HEK293 (cell line): ENCODE measurements around the gene DCDC1.

ENCODE experiments used
- CTCF ChIA-PET: fragments of 350-600 bp; formaldehyde crosslinking; extraction: SDS; loops from one replicate; lab custom pipeline; 2021; ENCODE audit warnings: antibody characterized with exemption; lab: Yijun Ruan, JAX
- POLR2A ChIA-PET: fragments of 300-600 bp; formaldehyde crosslinking; extraction: SDS; loops from one replicate; lab custom pipeline; 2020; ENCODE audit warnings: antibody characterized with exemption, inconsistent platforms; lab: Yijun Ruan, JAX
- H3K27ac ChIP-seq: fragments of 200-500 bp; sonication (Bioruptor generic); 2 replicates; pipeline ENCODE4 v1.5.1; 2014; ENCODE audit warnings: low read depth, low read length, control low read depth, inconsistent platforms; ENCODE audit errors: extremely low read depth
- H3K36me3 ChIP-seq, 2 experiments: fragments of 200-500 bp in 1 of 2; sonication (Bioruptor generic) in 1 of 2; 1 replicate in 1 of 2; 2 replicates in 1 of 2; pipeline ENCODE4 v1.5.1; 2014 to 2017; ENCODE audit warnings: inconsistent platforms in 2 of 2, low read length in 2 of 2; ENCODE audit not compliant: control insufficient read depth in 2 of 2, insufficient read depth in 1 of 2
- H3K4me1 ChIP-seq: fragments of 200-500 bp; sonication (Bioruptor generic); 2 replicates; pipeline ENCODE4 v1.5.1; 2014; ENCODE audit warnings: mild to moderate bottlenecking, low read length, inconsistent platforms; ENCODE audit not compliant: control insufficient read depth, insufficient read depth
- H3K4me3 ChIP-seq: 2 replicates; pipeline ENCODE4 v1.5.1; 2011; ENCODE audit warnings: low read depth, mild to moderate bottlenecking, control low read depth, low read length, moderate library complexity
- H3K9me3 ChIP-seq: fragments of 200-500 bp; sonication (Bioruptor generic); 2 replicates; pipeline ENCODE4 v1.5.1; 2014; ENCODE audit warnings: low read depth, low read length, inconsistent platforms; ENCODE audit not compliant: control insufficient read depth, insufficient read depth
- FEZF1 ChIP-seq: fragments of 450-650 bp; formaldehyde crosslinking; IDR thresholded peaks from 2 replicates; pipeline ENCODE4 v1.5.1; 2016; ENCODE audit warnings: missing biosample characterization, missing genetic modification characterization
- GLIS2 ChIP-seq: fragments of 450-650 bp; formaldehyde crosslinking; IDR thresholded peaks from 2 replicates; pipeline ENCODE4 v1.5.1; 2016; ENCODE audit warnings: missing biosample characterization, missing genetic modification characterization
- RBAK ChIP-seq: fragments of 450-650 bp; formaldehyde crosslinking; IDR thresholded peaks from 2 replicates; pipeline ENCODE4 v1.5.1; 2016; ENCODE audit warnings: missing biosample characterization, missing genetic modification characterization
- TCF7L2 ChIP-seq: IDR thresholded peaks from 2 replicates; pipeline ENCODE4 v1.6.1; 2011; ENCODE audit warnings: low read depth, mild to moderate bottlenecking, inconsistent platforms, low read length, moderate library complexity, borderline replicate concordance
- ZFP3 ChIP-seq: fragments of 450-650 bp; formaldehyde crosslinking; IDR thresholded peaks from 2 replicates; pipeline ENCODE4 v1.5.1; 2016; ENCODE audit warnings: low read depth, missing biosample characterization, missing genetic modification characterization
- ZFP37 ChIP-seq: fragments of 450-650 bp; formaldehyde crosslinking; IDR thresholded peaks from 2 replicates; pipeline ENCODE4 v1.5.1; 2016; ENCODE audit warnings: missing biosample characterization, missing genetic modification characterization
- ZNF19 ChIP-seq: fragments of 450-650 bp; formaldehyde crosslinking; IDR thresholded peaks from 2 replicates; pipeline ENCODE4; 2016; ENCODE audit warnings: missing biosample characterization, missing genetic modification characterization, low read depth
- ZNF214 ChIP-seq: fragments of 450-650 bp; formaldehyde crosslinking; IDR thresholded peaks from 2 replicates; pipeline ENCODE4 v1.5.1; 2017; ENCODE audit warnings: missing biosample characterization, mild to moderate bottlenecking, missing genetic modification characterization, borderline replicate concordance
- ZNF23 ChIP-seq: fragments of 450-650 bp; formaldehyde crosslinking; IDR thresholded peaks from 2 replicates; pipeline ENCODE4 v1.5.1; 2016; ENCODE audit warnings: missing biosample characterization, missing genetic modification characterization, borderline replicate concordance
- ZNF248 ChIP-seq: fragments of 450-650 bp; formaldehyde crosslinking; IDR thresholded peaks from 2 replicates; pipeline ENCODE4 v1.5.1; 2017; ENCODE audit warnings: missing biosample characterization, missing genetic modification characterization
- ZNF561 ChIP-seq: fragments of 450-650 bp; IDR thresholded peaks from 2 replicates; pipeline ENCODE4 v1.5.1; 2018; ENCODE audit warnings: missing biosample characterization, missing genetic modification characterization, borderline replicate concordance
- ZNF585B ChIP-seq: fragments of 450-650 bp; formaldehyde crosslinking; IDR thresholded peaks from 2 replicates; pipeline ENCODE4 v1.5.1; 2016; ENCODE audit warnings: missing biosample characterization, missing genetic modification characterization
- ZNF830 ChIP-seq: fragments of 450-650 bp; IDR thresholded peaks from 2 replicates; pipeline ENCODE4 v1.5.0; 2018; ENCODE audit warnings: missing biosample characterization, missing genetic modification characterization, low read depth, mild to moderate bottlenecking, moderate library complexity
- TF ChIP-seq, protein P1 (sequence below): fragments of 450-650 bp; formaldehyde crosslinking; IDR thresholded peaks from 2 replicates; pipeline ENCODE4 v1.5.1; 2016; ENCODE audit warnings: missing biosample characterization, missing genetic modification characterization
- TF ChIP-seq, protein P2 (sequence below): fragments of 450-650 bp; formaldehyde crosslinking; IDR thresholded peaks from 2 replicates; pipeline ENCODE4 v1.5.1; 2016; ENCODE audit warnings: missing biosample characterization, missing genetic modification characterization
- TF ChIP-seq, protein P3 (sequence below): fragments of 450-650 bp; formaldehyde crosslinking; IDR thresholded peaks from 2 replicates; pipeline ENCODE4 v1.5.1; 2016; ENCODE audit warnings: missing biosample characterization, missing genetic modification characterization, low read depth
- TF ChIP-seq, protein P4 (sequence below): fragments of 450-650 bp; formaldehyde crosslinking; IDR thresholded peaks from 2 replicates; pipeline ENCODE4 v1.5.1; 2017; ENCODE audit warnings: missing biosample characterization, missing genetic modification characterization

Gene DCDC1

GRCh38 chr11:30863209-30863608, 506.3 kb downstream of the DCDC1 start:
- H3K36me3 ChIP-seq: no peaks in the 10 kb centered on the region
- POLR2A ChIA-PET: no interaction called here
- no peak overlapping the region for H3K27ac ChIP-seq
- TF ChIP-seq ZNF561 (tag by site-specific recombination) (no peak), ZNF214 (tag by site-specific recombination) (no peak), ZNF23 (tag by site-specific recombination) (no peak), ZNF248 (tag by site-specific recombination) (no peak), RBAK (tag by site-specific recombination) (no peak), ZNF585B (no peak), GLIS2 (no peak), TCF7L2 (no peak), ZNF19 (tag by site-specific recombination) (no peak), ZFP3 (tag by site-specific recombination) (no peak), ZNF830 (tag by site-specific recombination) (no peak), ZFP37 (tag by site-specific recombination) (no peak)
- TF ChIP-seq, protein P1, sequence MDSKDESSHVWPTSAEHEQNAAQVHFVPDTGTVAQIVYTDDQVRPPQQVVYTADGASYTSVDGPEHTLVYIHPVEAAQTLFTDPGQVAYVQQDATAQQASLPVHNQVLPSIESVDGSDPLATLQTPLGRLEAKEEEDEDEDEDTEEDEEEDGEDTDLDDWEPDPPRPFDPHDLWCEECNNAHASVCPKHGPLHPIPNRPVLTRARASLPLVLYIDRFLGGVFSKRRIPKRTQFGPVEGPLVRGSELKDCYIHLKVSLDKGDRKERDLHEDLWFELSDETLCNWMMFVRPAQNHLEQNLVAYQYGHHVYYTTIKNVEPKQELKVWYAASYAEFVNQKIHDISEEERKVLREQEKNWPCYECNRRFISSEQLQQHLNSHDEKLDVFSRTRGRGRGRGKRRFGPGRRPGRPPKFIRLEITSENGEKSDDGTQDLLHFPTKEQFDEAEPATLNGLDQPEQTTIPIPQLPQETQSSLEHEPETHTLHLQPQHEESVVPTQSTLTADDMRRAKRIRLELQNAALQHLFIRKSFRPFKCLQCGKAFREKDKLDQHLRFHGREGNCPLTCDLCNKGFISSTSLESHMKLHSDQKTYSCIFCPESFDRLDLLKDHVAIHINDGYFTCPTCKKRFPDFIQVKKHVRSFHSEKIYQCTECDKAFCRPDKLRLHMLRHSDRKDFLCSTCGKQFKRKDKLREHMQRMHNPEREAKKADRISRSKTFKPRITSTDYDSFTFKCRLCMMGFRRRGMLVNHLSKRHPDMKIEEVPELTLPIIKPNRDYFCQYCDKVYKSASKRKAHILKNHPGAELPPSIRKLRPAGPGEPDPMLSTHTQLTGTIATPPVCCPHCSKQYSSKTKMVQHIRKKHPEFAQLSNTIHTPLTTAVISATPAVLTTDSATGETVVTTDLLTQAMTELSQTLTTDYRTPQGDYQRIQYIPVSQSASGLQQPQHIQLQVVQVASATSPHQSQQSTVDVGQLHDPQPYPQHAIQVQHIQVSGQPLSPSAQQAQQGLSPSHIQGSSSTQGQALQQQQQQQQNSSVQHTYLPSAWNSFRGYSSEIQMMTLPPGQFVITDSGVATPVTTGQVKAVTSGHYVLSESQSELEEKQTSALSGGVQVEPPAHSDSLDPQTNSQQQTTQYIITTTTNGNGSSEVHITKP (tag by site-specific recombination): no peak
- TF ChIP-seq, protein P2, sequence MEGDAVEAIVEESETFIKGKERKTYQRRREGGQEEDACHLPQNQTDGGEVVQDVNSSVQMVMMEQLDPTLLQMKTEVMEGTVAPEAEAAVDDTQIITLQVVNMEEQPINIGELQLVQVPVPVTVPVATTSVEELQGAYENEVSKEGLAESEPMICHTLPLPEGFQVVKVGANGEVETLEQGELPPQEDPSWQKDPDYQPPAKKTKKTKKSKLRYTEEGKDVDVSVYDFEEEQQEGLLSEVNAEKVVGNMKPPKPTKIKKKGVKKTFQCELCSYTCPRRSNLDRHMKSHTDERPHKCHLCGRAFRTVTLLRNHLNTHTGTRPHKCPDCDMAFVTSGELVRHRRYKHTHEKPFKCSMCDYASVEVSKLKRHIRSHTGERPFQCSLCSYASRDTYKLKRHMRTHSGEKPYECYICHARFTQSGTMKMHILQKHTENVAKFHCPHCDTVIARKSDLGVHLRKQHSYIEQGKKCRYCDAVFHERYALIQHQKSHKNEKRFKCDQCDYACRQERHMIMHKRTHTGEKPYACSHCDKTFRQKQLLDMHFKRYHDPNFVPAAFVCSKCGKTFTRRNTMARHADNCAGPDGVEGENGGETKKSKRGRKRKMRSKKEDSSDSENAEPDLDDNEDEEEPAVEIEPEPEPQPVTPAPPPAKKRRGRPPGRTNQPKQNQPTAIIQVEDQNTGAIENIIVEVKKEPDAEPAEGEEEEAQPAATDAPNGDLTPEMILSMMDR (tag by site-specific recombination): no peak
- TF ChIP-seq, protein P3, sequence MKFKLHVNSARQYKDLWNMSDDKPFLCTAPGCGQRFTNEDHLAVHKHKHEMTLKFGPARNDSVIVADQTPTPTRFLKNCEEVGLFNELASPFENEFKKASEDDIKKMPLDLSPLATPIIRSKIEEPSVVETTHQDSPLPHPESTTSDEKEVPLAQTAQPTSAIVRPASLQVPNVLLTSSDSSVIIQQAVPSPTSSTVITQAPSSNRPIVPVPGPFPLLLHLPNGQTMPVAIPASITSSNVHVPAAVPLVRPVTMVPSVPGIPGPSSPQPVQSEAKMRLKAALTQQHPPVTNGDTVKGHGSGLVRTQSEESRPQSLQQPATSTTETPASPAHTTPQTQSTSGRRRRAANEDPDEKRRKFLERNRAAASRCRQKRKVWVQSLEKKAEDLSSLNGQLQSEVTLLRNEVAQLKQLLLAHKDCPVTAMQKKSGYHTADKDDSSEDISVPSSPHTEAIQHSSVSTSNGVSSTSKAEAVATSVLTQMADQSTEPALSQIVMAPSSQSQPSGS: no peak
- TF ChIP-seq, protein P4, sequence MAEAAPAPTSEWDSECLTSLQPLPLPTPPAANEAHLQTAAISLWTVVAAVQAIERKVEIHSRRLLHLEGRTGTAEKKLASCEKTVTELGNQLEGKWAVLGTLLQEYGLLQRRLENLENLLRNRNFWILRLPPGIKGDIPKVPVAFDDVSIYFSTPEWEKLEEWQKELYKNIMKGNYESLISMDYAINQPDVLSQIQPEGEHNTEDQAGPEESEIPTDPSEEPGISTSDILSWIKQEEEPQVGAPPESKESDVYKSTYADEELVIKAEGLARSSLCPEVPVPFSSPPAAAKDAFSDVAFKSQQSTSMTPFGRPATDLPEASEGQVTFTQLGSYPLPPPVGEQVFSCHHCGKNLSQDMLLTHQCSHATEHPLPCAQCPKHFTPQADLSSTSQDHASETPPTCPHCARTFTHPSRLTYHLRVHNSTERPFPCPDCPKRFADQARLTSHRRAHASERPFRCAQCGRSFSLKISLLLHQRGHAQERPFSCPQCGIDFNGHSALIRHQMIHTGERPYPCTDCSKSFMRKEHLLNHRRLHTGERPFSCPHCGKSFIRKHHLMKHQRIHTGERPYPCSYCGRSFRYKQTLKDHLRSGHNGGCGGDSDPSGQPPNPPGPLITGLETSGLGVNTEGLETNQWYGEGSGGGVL: no peak
- H3K4me3 ChIP-seq: no peak overlapping the region
- no peaks in the 10 kb centered on the region for H3K4me1 ChIP-seq
- CTCF ChIA-PET: interaction anchor here (1.6 to 1.7 kb wide), 2 partner anchors 51 to 666 kb away, joined by 4 to 5 read pairs; no protein-coding TSS in a partner anchor
- no peaks in the 10 kb centered on the region for H3K9me3 ChIP-seq

- H3K4me3 ChIP-seq: no peak overlapping the region
- TF ChIP-seq FEZF1 (tag by site-specific recombination): no peak
- H3K4me1 ChIP-seq: no peaks in the 10 kb centered on the region
- ChIA-PET POLR2A (no interaction called here), CTCF (interaction anchor here (0.6 to 1.7 kb wide), 2 partner anchors 21 to 53 kb away, joined by 3 to 5 read pairs; no protein-coding TSS in a partner anchor)
- no peaks in the 10 kb centered on the region for H3K36me3 ChIP-seq
- no peaks in the 10 kb centered on the region for H3K9me3 ChIP-seq
- H3K27ac ChIP-seq: no peak overlapping the region
Observed at GRCh38 chr11:30861531-30861930, 508.0 kb downstream of the DCDC1 start.
